Muscle of back (tissue), 11 donors: Measurements from ENCODE around the gene SYMPK. TPM values are rescaled to one million over a fixed set of nuclear protein-coding genes. Genes with fewer than 3 reads are reported as not detected.
A peak's percentile ranks its signal among the peaks of the same experiment; 100 is the strongest.

Experiments
- DNase-seq, 3 donors: peaks; one replicate each; pipeline versions ENCODE4 v3.0.0 to v3.0.0-alpha.2; 2013
- polyA plus RNA-seq, 10 donors: library from polyadenylated mRNA; unstranded; fragments of 120-200 nt; gene quantifications; one replicate each; pipeline ENCODE4 v1.2.1, GENCODE V29; 2013; ENCODE audit not compliant: insufficient read length in 10 of 10

SYMPK gene
- polyA plus RNA-seq, 10 donors: 34.2 to 42.1 (median 35.2) TPM

DNA sequence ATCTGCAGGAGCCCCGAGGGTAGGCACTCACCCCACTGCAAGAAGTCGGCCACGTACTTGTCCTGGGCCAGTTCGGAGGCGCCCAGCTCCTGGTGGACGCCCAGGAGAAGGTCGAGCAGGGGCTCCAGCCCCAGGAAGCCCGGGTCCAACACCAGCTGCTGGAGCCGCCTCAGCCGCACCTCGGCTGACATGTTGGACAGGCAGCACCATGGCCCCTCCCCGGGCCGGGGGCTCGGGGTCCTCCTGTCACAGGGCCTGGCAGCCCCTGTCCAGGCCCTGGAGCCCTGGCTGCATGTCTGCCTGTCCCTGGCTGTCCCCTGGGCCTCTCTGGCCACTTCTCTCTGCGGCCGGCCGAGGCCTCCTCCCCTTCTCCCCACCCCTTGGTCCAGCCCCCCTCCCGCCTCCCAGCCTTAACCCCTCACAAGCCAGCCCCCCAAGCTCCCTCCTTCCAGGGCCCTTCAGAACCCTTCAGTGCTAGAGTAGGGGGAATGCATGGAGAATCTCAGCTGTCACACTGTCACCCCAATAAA is 80.7 kb downstream of the SYMPK start, which contains the start of gene DMPK:
Gene DMPK (minus strand): TSS at position 329 of the 530 bp plus-strand sequence. CDS start 138 bp downstream, at position 191.
- peak in 2 of 3 donors; percentile 62 to 82 for DNase-seq

DNA sequence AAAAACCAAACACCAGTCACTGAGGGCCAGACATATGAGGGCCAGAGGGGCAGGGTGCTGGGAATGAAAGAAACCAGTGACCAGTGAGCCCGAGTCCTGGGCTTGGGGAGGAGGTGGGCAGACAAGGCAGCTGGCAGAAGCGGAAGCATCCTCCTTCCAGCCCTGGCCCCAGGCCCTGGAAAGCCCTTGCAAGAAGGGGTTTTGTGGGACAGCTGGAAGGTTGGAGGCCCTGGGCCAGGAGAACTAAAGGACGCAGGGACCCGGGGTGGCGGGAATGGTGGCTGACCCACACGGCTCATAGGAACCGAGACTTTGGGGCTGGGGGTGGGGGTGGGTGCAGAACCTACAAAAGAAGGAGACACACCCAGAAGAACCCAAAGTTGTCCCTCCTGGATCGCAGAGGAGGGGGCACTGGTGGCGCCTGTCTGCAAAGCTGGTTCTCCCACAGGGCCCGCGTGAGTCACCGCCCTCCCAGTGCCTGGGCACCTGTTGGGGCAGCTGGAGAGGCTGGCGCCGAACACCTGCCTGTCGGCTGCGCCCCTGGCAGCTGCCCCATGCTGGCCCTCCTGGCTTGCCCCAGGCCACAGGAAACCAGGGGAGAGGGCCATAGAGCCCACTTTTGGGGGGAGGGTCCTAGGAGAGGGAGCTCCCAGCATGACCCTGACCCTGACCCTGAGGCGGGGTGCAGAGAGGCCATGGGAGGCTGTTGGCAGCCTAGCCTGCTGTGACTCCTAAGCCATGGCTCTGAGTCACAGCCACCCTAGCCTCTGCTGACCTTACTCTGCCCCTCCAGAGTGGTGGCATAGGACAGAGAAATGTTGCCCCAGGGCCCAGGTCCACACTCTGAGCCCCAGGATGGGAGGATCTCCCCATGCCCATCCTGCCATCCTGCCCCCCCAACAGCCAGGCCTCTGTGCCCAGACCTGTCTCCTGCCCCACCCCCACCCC is 81.5 kb downstream of the SYMPK start:
- DNase-seq: peak in 2 of 3 donors; percentile 62 to 79

DNA sequence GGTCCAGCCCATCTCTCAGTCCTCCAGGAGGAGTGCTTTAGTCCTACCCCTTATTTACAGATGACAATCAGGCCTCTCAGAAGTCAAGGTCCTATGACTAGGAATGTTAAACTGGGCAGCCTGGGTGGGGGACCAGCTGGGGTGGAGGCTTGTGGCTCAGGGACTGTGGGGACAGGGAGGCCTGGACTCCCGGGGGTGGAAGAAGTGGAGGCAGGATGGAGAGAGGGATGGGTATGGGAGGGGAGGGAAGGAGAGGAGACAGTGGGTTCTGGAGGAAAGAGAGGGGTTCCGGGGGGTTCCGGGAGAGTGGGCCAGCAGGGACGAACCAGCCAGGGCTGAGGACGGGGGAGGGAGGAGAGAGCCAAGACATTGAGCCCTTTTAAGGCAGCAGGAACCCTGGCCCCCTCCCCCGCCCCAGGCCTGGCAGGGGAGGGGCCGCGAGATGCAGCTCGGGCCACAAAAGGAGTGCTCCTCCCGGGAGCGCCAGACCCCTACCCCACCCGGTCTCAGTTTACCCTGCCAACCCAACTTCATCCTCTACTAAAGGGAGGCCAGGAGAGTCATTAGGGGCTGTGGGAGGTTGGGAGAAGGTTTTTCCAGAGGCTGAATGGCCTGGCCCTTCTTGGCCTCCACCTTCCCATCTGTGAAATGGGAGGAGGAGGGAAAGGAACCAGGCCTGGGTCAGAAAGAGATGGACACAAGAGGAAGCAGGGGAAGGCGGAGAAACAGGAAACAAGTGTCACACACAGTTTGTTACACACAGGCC is 82.3 kb downstream of the SYMPK start:
- DNase-seq: no peak

DNA sequence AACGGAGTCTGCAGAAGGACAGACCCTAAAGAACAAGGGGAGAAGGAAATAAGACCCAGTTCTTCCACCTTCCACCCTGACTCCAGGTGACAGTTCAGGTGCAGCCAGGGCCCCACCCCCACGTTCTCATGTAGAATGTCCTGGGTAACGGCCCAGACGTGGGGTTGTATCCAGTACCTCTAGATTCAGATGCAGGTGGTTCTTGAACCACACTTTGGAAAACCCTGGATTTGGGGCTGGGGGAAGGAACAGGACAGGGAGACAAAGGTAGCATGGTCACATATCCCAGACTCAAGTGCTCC is 82.8 kb downstream of the SYMPK start:
- DNase-seq: no peak

DNA sequence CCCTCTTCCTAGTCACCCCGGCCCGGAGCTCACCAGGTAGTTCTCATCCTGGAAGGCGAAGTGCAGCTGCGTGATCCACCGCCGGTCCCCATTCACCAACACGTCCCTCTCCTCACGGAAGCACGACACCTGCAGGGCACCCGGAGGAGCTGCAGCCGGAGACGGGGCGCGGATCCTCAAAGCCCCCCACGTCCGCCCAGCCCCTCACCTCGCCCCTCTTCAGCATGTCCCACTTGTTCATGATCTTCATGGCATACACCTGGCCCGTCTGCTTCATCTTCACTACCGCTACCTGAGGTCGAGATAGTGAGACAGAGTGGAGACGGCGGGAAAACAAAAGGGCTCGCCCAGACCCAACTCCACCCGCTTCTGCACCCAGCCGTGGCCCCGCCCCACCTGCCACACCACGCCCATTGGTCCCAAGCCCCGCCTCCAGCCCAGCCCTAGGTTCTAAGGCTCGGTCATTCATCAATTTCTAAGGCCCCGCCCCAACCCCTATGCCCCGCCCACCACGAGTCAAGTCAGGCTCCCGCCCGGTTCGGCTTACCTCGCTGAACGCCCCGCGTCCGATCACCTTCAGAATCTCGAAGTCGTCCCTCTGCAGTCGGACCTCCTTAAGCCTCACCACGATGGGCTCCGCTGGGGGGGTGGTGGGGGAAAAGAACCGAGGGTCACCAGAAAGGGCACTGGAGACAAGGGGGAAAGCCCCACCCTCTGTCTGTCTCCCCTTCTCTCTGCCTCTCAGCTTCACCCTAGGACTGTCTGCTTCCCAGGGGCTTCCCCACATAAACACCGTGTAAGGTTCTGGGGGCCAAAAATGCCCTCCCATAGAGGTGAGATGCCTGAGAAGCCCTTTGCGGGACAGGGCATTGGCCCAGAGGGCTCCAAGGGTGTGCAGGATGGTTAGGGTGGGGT is 83.5 kb downstream of the SYMPK start:
- peak in 1 of 3 donors; percentile 71 for DNase-seq

DNA sequence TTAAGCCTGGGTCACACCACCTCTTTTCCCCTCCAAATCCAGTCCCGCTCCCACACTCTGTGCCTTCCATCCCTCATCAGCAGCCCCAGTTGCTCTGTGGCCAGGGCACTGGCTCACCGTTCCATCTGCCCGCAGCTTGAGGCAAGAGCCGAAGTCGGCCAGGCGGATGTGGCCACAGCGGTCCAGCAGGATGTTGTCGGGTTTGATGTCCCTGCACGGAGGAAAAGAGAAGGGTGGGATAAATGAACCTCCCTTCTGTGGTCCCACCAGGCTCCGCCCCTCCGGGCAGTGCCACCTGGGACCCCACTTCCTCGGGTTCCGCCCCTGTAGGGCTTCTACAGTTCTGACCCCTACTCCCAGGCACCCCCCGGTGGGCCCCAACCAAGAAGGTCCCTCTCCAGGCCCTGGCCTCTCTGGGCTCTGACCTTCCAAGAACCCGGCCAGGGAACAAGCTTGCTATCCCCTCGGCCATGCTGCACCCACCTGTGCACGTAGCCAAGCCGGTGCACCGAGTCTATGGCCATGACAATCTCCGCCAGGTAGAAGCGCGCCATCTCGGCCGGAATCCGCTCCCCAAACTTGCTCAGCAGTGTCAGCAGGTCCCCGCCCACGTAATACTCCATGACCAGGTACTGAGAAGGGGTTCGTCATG is 84.8 kb downstream of the SYMPK start:
- DNase-seq: no peak

DNA sequence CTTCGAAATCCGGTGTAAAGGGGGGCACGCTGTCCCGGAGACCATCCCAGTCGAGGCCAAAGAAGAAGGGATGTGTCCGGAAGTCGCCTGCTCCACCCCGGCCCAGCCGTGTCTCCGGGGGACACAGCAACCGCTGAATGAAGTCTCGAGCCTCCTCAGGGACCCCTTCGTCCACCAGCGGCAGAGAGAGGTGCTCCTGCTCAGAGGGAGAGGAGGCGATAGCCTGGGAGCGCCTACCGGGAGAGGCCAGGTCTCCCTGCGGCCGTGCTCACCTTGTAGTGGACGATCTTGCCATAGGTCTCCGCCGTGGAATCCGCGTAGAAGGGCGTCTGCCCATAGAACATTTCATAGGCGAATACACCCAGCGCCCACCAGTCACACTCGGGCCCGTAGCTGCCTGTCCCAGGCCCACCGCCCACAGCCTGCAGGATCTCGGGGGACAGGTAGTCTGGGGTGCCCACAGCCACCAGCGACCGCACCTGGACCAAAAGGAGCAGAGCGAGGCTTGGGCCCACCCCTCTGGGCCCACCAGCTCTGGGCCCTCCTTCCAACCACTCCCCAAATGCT is 85.5 kb downstream of the SYMPK start:
- DNase-seq: no peak

DNA sequence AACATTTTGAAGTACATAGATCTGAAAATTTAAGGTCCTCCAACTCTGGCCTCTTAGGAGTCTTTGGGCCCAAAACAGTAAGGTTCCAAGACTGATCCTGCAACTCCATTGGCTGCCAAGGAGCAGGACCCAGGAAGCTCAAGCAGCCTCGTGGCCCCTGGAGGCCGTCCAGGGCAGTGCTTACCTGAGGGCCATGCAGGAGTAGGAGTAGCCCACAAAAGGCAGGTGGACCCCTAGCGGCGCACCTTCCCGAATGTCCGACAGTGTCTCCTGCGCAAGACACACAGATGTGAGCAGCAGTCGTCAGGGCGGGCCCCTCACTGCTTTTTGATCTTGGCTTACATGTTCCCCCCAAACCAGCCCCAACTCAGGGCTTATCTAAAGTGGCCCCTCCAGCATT is 88.2 kb downstream of the SYMPK start:
- no peak for DNase-seq

DNA sequence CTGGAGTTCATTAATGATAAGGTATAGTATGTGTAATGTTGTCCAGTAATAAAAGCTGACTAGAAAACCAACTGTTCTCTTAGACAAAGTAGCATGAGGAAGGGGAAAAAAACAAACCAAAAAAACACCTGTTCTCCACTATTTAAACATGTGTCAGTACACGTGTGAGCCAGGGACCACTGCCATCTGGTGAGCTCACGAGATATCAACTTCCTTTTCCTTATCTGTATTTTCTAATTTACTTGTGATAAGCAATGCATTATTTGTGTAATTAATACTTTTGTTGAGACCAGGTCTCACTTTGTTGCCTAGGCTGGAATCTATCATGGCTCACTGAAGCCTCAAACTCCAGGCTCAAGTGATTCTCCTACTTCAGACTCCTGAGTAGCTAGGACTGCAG is 89.6 kb downstream of the SYMPK start:
- DNase-seq: no peak

DNA sequence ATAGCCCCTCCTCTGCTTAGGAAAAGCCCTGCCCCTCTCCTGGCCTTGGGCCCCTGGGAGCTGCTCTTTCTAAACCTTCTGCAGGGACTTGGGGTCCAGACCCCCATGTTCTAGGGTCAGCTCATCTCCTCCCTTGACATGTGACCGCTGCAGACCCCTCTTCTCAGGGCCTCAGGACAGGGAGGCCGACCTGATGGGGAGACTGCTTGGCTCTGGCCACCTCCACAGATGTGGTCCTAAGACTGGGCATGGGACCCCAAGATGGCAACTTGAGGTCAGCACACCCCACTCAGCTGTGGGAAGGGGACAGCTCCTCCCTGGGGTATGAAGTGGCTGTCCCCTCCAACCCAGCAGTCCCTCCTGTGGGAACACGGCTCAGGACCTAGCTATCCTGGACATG is 90.0 kb downstream of the SYMPK start:
- DNase-seq: no peak

DNA sequence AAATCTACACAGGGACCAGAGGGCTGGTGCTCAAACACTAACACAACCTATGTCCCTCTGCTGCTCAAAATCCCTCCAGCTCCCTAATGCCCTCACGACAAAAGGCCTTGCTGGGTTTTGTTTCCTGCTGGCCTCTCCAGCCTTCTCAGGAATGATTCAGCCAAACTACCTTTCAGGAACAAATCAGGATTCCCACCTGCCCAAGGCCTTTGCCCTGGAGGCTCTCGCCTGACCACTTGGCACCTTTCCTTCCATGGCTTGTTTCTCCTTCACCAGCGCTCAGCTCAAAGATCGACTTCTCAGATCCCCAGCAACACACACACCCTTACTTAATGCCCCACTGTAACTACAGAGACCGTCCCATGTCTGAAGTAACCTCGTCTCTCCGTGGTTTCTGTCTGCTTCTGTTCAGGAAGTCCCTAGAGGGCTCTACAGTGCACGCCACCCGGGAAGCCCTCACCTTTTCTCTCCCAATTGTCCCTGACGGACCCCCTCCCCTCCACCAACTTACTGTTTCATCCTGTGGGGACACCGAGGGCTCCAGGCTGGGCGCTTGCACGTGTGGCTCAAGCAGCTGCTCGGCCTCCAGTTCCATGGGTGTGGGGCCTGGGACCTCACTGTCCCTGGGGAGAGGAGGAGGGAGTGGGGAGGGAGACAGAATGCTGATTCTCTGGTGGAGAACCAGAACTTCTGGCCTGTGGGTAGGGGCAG is 90.7 kb downstream of the SYMPK start:
- DNase-seq: no peak

DNA sequence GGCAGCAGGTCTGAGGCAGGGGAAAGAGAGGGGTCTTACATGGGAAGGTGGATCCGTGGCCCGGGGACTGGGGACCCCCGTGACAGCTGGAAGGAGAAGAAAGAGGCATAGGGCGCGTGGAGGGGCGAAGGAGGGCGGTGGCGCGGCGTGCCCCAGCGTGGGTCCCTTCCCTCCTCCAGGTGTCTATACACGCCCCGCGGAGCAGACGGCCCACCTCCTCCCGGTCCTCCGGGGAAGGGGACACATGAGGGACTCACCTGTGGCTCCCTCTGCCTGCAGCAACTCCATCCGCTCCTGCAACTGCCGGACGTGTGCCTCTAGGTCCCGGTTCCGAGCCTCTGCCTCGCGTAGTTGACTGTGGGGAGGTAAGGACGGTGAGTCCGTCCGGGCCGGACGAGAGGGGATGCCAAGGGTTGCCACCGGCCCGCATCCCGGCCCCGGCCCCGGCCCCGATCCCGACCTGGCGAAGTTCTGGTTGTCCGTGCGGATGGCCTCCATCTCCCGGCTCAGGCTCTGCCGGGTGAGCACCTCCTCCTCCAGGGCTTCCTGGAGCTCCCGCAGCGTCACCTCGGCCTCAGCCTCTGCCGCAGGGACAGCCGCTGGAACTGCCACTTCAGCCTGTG is 91.5 kb downstream of the SYMPK start:
- DNase-seq: no peak

DNA sequence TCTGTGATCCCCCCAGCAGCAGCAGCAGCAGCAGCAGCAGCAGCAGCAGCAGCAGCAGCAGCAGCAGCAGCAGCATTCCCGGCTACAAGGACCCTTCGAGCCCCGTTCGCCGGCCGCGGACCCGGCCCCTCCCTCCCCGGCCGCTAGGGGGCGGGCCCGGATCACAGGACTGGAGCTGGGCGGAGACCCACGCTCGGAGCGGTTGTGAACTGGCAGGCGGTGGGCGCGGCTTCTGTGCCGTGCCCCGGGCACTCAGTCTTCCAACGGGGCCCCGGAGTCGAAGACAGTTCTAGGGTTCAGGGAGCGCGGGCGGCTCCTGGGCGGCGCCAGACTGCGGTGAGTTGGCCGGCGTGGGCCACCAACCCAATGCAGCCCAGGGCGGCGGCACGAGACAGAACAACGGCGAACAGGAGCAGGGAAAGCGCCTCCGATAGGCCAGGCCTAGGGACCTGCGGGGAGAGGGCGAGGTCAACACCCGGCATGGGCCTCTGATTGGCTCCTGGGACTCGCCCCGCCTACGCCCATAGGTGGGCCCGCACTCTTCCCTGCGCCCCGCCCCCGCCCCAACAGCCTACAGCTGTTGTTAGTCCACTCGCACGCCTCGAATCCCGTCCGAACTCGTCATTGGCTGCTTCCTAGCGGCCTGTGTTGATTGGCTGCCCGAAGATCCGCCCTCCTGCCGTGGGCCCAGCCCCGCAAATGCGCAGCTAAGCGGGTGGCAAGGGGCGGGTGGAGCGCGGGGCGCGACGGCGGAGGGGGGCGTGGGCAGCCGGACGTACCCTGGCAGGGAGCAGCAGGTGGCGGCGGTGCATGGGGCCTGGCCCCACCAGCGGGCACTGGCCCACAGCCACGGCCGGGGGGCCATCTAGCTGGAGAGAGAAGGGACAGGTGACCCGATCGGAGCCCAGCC is 92.5 kb downstream of the SYMPK start:
- DNase-seq: peak; percentile 96 to 98 (median 98)

DNA sequence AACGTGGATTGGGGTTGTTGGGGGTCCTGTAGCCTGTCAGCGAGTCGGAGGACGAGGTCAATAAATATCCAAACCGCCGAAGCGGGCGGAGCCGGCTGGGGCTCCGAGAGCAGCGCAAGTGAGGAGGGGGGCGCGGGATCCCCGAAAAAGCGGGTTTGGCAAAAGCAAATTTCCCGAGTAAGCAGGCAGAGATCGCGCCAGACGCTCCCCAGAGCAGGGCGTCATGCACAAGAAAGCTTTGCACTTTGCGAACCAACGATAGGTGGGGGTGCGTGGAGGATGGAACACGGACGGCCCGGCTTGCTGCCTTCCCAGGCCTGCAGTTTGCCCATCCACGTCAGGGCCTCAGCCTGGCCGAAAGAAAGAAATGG is 93.1 kb downstream of the SYMPK start:
- peak in 1 of 3 donors; percentile 70 for DNase-seq

DNA sequence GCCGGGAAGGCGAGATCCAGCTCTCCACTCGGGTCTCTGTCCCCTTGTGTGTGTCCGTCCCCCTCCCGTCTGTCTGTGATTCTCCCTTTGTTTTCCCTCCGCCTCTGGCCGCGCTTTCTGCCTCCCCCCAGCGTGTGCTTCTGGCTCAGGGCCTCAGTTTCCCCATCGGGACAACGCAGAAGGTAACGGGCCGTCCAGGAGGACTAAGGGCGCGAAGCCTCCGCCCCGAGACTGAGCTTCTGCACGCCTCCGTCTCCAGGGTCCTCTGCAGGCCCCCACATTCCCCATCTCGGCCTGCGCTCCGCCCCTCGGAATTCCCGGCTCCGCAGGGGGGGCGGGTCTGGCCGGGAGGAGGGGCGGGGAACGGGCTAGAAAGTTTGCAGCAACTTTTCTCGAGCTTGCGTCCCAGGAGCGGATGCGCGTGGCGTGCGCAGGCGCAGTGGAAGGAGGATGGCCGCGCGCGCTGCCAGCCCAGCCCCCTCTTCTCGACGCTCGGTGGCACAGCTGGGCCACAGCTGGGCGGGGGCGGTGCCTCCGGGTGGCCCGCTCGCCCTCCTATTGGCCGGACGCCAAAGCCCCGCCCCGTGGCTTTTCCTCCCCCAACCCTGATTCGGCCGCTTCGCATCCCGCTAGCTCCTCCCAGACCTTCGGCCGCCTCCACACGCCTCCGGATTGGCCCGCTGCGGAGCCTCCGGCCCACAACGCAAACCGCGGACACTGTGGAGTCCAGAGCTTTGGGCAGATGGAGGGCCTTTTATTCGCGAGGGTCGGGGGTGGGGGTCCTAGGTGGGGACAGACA is 93.8 kb downstream of the SYMPK start, which contains the start of gene SIX5:
Gene SIX5 (minus strand): TSS at position 269 of the 799 bp plus-strand sequence. CDS start 408 bp downstream, outside the sequence.
- DNase-seq: peak; percentile 98 to 100 (median 99)

DNA sequence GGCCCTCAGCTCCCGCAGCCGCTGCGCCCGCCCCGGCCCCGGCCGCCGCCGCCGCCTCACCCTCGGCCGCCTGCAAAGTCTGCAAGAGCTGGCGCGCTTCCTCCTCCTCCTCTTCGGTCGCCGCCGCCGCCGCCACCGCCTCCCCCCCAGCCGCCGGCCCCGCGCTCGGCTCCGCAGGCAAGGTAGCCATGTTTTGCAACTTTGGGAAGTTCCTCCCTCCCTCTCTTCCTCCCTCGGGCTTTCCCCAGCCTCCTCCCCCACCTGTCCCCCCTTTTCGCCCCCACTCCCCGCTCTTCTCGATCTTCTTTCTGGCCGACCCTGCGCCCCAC is 94.3 kb downstream of the SYMPK start:
- DNase-seq: no peak

DNA sequence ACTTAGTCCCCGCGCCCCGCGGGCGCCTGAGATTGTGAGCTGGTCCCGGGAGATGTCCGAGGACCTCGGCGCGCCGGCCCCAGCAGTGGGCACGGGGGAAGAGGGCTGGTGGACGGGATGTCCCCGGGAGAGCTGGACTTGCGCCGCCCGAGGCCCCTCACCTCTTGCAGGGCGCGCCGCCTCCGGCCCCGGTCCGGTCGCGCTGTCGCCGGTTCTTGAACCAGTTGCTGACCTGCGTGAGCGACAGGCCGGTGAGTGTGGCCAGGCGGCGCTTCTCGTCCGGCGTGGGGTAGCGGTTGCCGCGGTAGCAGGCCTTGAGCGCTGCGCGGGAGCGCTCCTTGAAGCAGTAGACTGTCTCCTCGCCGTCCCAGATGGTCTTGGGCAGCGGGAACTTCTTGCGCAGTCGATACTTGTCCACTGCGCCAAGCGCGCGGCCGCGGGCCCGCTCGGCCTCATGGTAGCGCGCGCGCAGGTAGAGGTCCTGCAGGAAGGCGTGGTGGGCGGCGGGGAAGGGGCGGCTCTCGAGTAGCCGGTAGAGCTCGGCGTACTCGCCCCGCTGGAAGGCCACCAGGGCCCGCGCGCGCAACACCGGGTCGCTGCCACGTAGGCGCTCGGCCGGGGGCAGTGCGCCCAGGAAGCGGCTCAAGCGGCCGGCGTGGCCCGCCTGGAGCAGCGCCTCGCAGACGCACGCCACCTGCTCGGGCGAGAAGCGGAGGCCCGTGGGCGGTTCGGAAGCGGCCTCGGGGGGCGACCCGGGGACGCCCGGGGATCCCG is 94.9 kb downstream of the SYMPK start:
- DNase-seq: peak in 2 of 3 donors; percentile 83 to 92
